ENCODE data around the gene COL20A1.
"Not testable (repeated sequence)": the region's sequence is repeated elsewhere in the genome, so short reads cannot be mapped to it uniquely, and the experiment has no call there.

Gene COL20A1

GRCh38 chr20:63292904-63293303 is at the start of gene COL20A1:
COL20A1 (plus strand) TSS chr20:63293186; CDS start chr20:63295108, 1,922 bp downstream.
- DNase-seq = no peak

GRCh38 chr20:63243604-63244247 is 49.3 kb upstream of the COL20A1 start:
- no peak for DNase-seq

- no peak for DNase-seq
Observed at GRCh38 chr20:63244468-63244867, 48.5 kb upstream of the COL20A1 start.

GRCh38 chr20:63246490-63247288 is 46.3 kb upstream of the COL20A1 start:
- no peak for DNase-seq

GRCh38 chr20:63247671-63248228 is 45.2 kb upstream of the COL20A1 start:
- DNase-seq = no peak

- no peak for DNase-seq
Observed at GRCh38 chr20:63248835-63249591, 44.0 kb upstream of the COL20A1 start.

- no peak for DNase-seq
Observed at GRCh38 chr20:63249891-63250290, 43.1 kb upstream of the COL20A1 start.

GRCh38 chr20:63251350-63251749 is 41.6 kb upstream of the COL20A1 start:
- DNase-seq = not testable (repeated sequence)

GRCh38 chr20:63252284-63252711 is 40.7 kb upstream of the COL20A1 start:
- no peak for DNase-seq

GRCh38 chr20:63253065-63253437 is 39.9 kb upstream of the COL20A1 start:
- no peak for DNase-seq

- no peak for DNase-seq
Observed at GRCh38 chr20:63253438-63254231, 39.4 kb upstream of the COL20A1 start.

GRCh38 chr20:63254232-63254605 is 38.8 kb upstream of the COL20A1 start, which contains the start of gene NKAIN4:
NKAIN4 (minus strand) TSS chr20:63254463; CDS start chr20:63254450, 13 bp downstream.
- DNase-seq = no peak

GRCh38 chr20:63254606-63255384 is 38.2 kb upstream of the COL20A1 start:
- DNase-seq = no peak

- DNase-seq = no peak
Observed at GRCh38 chr20:63255931-63256704, 36.9 kb upstream of the COL20A1 start.

GRCh38 chr20:63256954-63257353 is 36.0 kb upstream of the COL20A1 start:
- no peak for DNase-seq

- no peak for DNase-seq
Observed at GRCh38 chr20:63257629-63258028, 35.4 kb upstream of the COL20A1 start.

GRCh38 chr20:63258781-63259180 is 34.2 kb upstream of the COL20A1 start:
- DNase-seq = no peak

- no peak for DNase-seq
Observed at GRCh38 chr20:63259734-63260460, 33.1 kb upstream of the COL20A1 start.

GRCh38 chr20:63260521-63260920 is 32.5 kb upstream of the COL20A1 start:
- DNase-seq = no peak
